Left lung (tissue), 10 donors: ENCODE measurements around the gene ANTXR1. TPM values are rescaled to one million over a fixed set of nuclear protein-coding genes. Genes with fewer than 3 reads are reported as not detected.

Experiments
- ATAC-seq: fragments of 200-7000 bp; cut with Tn5 transposase; one replicate; pipeline ENCODE4 v1.9.1; 2020; ENCODE audit warnings: moderate library complexity
- DNase-seq, 4 donors: peaks; one replicate each; pipeline ENCODE4 v3.0.0-alpha.2; 2013 to 2020
- H3K27ac ChIP-seq, 2 donors: fragments of 200-600 bp; sonication (generic) in 1 of 2; one replicate each; pipeline versions ENCODE4 v1.5.0 to v1.8.0; 2020 to 2021
- H3K27me3 ChIP-seq, 2 donors: fragments of 200-600 bp; sonication (generic) in 1 of 2; one replicate each; pipeline versions ENCODE4 v1.5.0 to v1.8.0; 2020 to 2021
- H3K36me3 ChIP-seq, 2 donors: fragments of 200-600 bp; sonication (generic) in 1 of 2; one replicate each; pipeline versions ENCODE4 v1.5.0 to v1.8.0; 2020 to 2021
- H3K4me1 ChIP-seq, 2 donors: fragments of 200-600 bp; one replicate each; pipeline ENCODE4 v1.8.0; 2021
- H3K4me3 ChIP-seq, 2 donors: fragments of 200-600 bp; sonication (generic) in 1 of 2; one replicate each; pipeline versions ENCODE4 v1.5.0 to v1.8.0; 2020 to 2021; ENCODE audit warnings: mild to moderate bottlenecking in 1 of 2
- H3K9me3 ChIP-seq, 2 donors: fragments of 200-600 bp; sonication (generic) in 1 of 2; one replicate each; pipeline versions ENCODE4 v1.5.0 to v1.8.0; 2020 to 2021
- CTCF ChIP-seq, 2 donors: fragments of 200-600 bp; sonication (generic) in 1 of 2; IDR thresholded peaks; one replicate each; pipeline versions ENCODE4 v1.5.0 to v1.8.0; 2021; ENCODE audit warnings: antibody characterized with exemption in 2 of 2
- intact Hi-C, 2 donors: fragments of 100-400 bp; cut with DNase I; formaldehyde crosslinking; loops; one replicate each; pipeline versions ENCODE4 v1.11.2 to v1.14.2; 2022
- polyA plus RNA-seq, 6 donors: library from polyadenylated mRNA; unstranded; fragments of 120-200 nt; gene quantifications; one replicate each; pipeline ENCODE4 v1.2.1, GENCODE V29; 2013; ENCODE audit not compliant: insufficient read length in 6 of 6
- total RNA-seq, 2 donors: library from RNA; stranded (reverse); fragmentation: NEBNext Ultra II Directional; extraction: Animal tissue kit (Norgen Biotek cat#: 25700); gene quantifications; one replicate each; pipeline ENCODE4 v1.2.1, GENCODE V29; 2021
- donor health status: DM: no; HTN: yes; CAD: no.
- donor health status: DM: no; HTN: no; CAD: no.

ANTXR1 gene
- total and polyA plus RNA-seq, 8 donors = 70.2 to 115 (median 87.3) TPM

DNA sequence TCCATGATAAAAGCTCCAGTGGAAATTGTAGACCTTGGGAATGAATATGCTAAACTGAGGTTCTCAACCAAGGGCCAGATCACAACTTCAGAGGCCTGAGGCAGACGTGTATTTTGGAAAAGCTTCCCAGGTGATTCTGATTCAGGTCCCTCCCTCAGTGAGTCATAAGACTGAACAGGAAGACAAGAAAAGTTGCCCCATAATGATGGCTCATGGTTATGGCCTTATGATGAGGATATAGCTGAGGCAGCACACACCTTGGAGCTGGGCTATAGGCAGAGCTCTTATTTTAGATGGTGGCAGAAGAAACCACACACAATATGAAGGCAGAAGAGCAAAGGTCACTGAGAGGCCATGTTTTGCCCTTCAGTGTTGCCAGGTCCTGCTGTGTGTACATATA, 9.6 kb downstream of the ANTXR1 start:
- no peak overlapping the region for H3K4me3 ChIP-seq
- intact Hi-C loops = loop anchor here in 1 of 2 donors (5.0 kb wide), 1 partner anchor 285 kb away; no protein-coding TSS in a partner anchor
- no peak for TF ChIP-seq CTCF (IDR thresholded peaks at IDR 0.05)
- H3K4me1 ChIP-seq = no peaks in the 10 kb centered on the region
- H3K9me3 ChIP-seq = no peaks in the 10 kb centered on the region
- no peak for DNase-seq
- no peaks in the 10 kb centered on the region for H3K36me3 ChIP-seq
- H3K27ac ChIP-seq = no peak overlapping the region
- no peak for ATAC-seq
- peaks cover 0 to under 1% of the 10 kb centered on the region in 2 donors for H3K27me3 ChIP-seq

DNA sequence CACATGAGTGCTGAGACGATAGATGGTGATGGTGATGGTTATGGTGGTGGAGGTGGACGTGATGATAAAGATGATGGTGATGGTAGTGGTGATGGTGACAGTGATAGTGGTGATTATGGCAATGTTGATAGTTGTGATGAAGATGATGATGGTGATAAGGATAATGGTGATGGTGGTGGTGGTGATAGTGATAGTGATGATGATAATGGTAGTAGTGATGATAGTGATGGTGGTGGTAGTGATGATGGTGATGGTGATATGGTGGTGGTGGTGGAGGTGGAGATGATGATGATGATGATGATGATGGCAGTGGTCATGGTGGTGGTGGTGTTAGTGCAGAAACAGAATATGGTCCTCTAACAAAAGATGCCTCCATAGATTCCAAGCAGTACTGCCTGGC, 10.3 kb downstream of the ANTXR1 start:
- no peak for TF ChIP-seq CTCF (IDR thresholded peaks at IDR 0.05)
- ATAC-seq (no peak), DNase-seq (no peak)
- intact Hi-C loops = loop anchor here in 1 of 2 donors (5.0 kb wide), 1 partner anchor 284 kb away; no protein-coding TSS in a partner anchor
- H3K4me3 ChIP-seq = no peak overlapping the region
- no peak overlapping the region for H3K27ac ChIP-seq
- no peaks in the 10 kb centered on the region for H3K36me3 ChIP-seq
- no peaks in the 10 kb centered on the region for H3K9me3 ChIP-seq
- H3K27me3 ChIP-seq = no peaks in the 10 kb centered on the region
- no peaks in the 10 kb centered on the region for H3K4me1 ChIP-seq

DNA sequence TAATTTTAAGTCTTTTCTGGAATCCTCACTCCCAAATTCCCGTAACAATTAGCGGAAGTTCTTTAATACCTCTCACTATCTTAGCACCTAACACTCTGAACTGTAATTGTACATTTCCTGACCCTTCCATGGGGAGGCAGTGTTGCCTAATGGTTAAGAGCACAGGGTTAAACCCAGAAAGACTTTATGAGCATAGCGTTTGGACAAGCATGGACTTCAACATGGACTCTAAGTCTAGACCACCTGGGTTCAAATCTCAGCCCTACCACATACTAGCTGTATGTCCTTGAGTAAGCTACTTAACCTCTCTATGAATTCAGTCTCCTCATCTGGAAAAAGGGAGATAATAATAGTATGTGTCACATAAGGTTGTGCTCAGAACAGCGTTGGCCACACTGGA, 13.0 kb downstream of the ANTXR1 start:
- Histone ChIP-seq H3K36me3 (no peaks in the 10 kb centered on the region), H3K27me3 (no peaks in the 10 kb centered on the region), H3K9me3 (no peaks in the 10 kb centered on the region), H3K27ac (no peak overlapping the region), H3K4me3 (no peak overlapping the region), H3K4me1 (no peaks in the 10 kb centered on the region)
- ATAC-seq = peak; percentile 95
- peak; percentile 44 to 67 for TF ChIP-seq CTCF (IDR thresholded peaks at IDR 0.05)
- intact Hi-C loops = no loop called here
- no peak for DNase-seq

- intact Hi-C loops = no loop called here
- ATAC-seq (peak; percentile 32), DNase-seq (peak in 3 of 4 donors; percentile 24 to 53 (median 42))
- H3K9me3 ChIP-seq = no peaks in the 10 kb centered on the region
- no peak overlapping the region for H3K27ac ChIP-seq
- no peaks in the 10 kb centered on the region for H3K4me1 ChIP-seq
- no peaks in the 10 kb centered on the region for H3K27me3 ChIP-seq
- TF ChIP-seq CTCF (IDR thresholded peaks at IDR 0.05) = no peak
- H3K36me3 ChIP-seq = no peaks in the 10 kb centered on the region
- no peak overlapping the region for H3K4me3 ChIP-seq
These were observed 13.9 kb downstream of the ANTXR1 start for GRCh38 chr2:69026691-69027459.

GRCh38 chr2:69030800-69031428, 17.9 kb downstream of the ANTXR1 start:
- Histone ChIP-seq H3K27me3 (no peaks in the 10 kb centered on the region), H3K9me3 (no peaks in the 10 kb centered on the region), H3K4me3 (no peak overlapping the region), H3K27ac (no peak overlapping the region), H3K36me3 (no peaks in the 10 kb centered on the region), H3K4me1 (no peaks in the 10 kb centered on the region)
- no peak for TF ChIP-seq CTCF (IDR thresholded peaks at IDR 0.05)
- ATAC-seq = no peak
- intact Hi-C loops = no loop called here
- no peak for DNase-seq
